IMR-90 (cell line): ENCODE data around the gene FMO2. TPM values are rescaled to one million over a fixed set of nuclear protein-coding genes. Genes with fewer than 3 reads are reported as not detected.

Experiments
- ATAC-seq: fragments of 200-7000 bp; cut with Tn5 transposase; 2 replicates; pipeline ENCODE4 v1.9.1; 2020; ENCODE audit warnings: low read depth, mild to moderate bottlenecking, moderate library complexity
- BruUV-seq: library from RNA; stranded (reverse); fragments of 400-500 nt; replicated peaks from 2 replicates; lab custom pipeline; 2021; lab: Mats Ljungman, UMichigan
- CTCF ChIA-PET: fragments of 300-600 bp; formaldehyde crosslinking; extraction: SDS; loops from one replicate; lab custom pipeline; 2021; ENCODE audit warnings: antibody characterized with exemption; lab: Yijun Ruan, JAX
- POLR2A ChIA-PET: fragments of 300-600 bp; sonication (Branson Sonifier 250); formaldehyde crosslinking; loops from one replicate; lab custom pipeline; 2022; ENCODE audit warnings: antibody characterized with exemption; ENCODE audit not compliant: unreplicated experiment; lab: Charles Lee
- DNase-seq: peaks from one replicate; pipeline ENCODE4 v3.0.0; 2013
- H2AFZ ChIP-seq: replicated peaks from 2 replicates; pipeline ENCODE3; 2013; ENCODE audit warnings: low read length, mild to moderate bottlenecking; ENCODE audit not compliant: poor library complexity
- H2AK5ac ChIP-seq: 2 replicates; pipeline ENCODE4 v1.6.1; 2013; ENCODE audit warnings: low read depth, low read length, inconsistent platforms
- H2AK9ac ChIP-seq: replicated peaks from 2 replicates; pipeline ENCODE3; 2013; ENCODE audit warnings: mild to moderate bottlenecking, low read depth, low read length, moderate library complexity; ENCODE audit not compliant: poor library complexity
- H2BK120ac ChIP-seq: 2 replicates; pipeline ENCODE4 v1.6.1; 2013; ENCODE audit warnings: low read depth, low read length, inconsistent platforms
- H2BK15ac ChIP-seq: 3 replicates; pipeline ENCODE4 v1.6.1; 2013; ENCODE audit warnings: low read depth, low read length, inconsistent platforms
- H2BK20ac ChIP-seq: 2 replicates; pipeline ENCODE4 v1.6.1; 2013; ENCODE audit warnings: low read depth, mild to moderate bottlenecking, inconsistent platforms, low read length, moderate library complexity
- H2BK5ac ChIP-seq: 2 replicates; pipeline ENCODE4 v1.6.1; 2013; ENCODE audit warnings: mild to moderate bottlenecking, low read depth, low read length, inconsistent platforms; ENCODE audit not compliant: poor library complexity, severe bottlenecking
- H3K14ac ChIP-seq: replicated peaks from 2 replicates; pipeline ENCODE4 v1.6.1; 2013; ENCODE audit warnings: low read depth, low read length, inconsistent platforms
- H3K18ac ChIP-seq: 2 replicates; pipeline ENCODE4 v1.6.1; 2013; ENCODE audit warnings: low read depth, low read length, control low read depth
- H3K23ac ChIP-seq: 2 replicates; pipeline ENCODE4 v1.6.1; 2013; ENCODE audit warnings: low read depth, low read length, inconsistent platforms
- H3K27ac ChIP-seq: 2 replicates; pipeline ENCODE4 v1.5.1; 2013; ENCODE audit warnings: mild to moderate bottlenecking, control low read depth, low read length; ENCODE audit not compliant: insufficient read depth
- H3K27me3 ChIP-seq: 2 replicates; pipeline ENCODE4 v1.6.1; 2013; ENCODE audit warnings: low read length; ENCODE audit not compliant: control insufficient read depth, insufficient read depth
- H3K36me3 ChIP-seq: 2 replicates; pipeline ENCODE4 v1.6.1; 2013; ENCODE audit warnings: low read length, mixed read lengths; ENCODE audit not compliant: control insufficient read depth, insufficient read depth
- H3K4ac ChIP-seq: 2 replicates; pipeline ENCODE4 v1.6.1; 2013; ENCODE audit warnings: low read depth, low read length, inconsistent platforms
- H3K4me1 ChIP-seq: 2 replicates; pipeline ENCODE4 v1.6.1; 2013; ENCODE audit warnings: low read length, mixed read lengths; ENCODE audit not compliant: control insufficient read depth, insufficient read depth
- H3K4me2 ChIP-seq: 2 replicates; pipeline ENCODE4 v1.6.1; 2013; ENCODE audit warnings: low read depth, mild to moderate bottlenecking, control low read depth, low read length, moderate library complexity
- H3K4me3 ChIP-seq: 2 replicates; pipeline ENCODE4 v1.5.1; 2013; ENCODE audit warnings: low read depth, mild to moderate bottlenecking, control low read depth, low read length, moderate library complexity; ENCODE audit not compliant: insufficient read depth
- H3K56ac ChIP-seq: 2 replicates; pipeline ENCODE4 v1.6.1; 2013; ENCODE audit warnings: low read length, inconsistent platforms; ENCODE audit not compliant: insufficient read depth; ENCODE audit errors: extremely low read depth
- H3K79me1 ChIP-seq, 2 experiments: 2 replicates each; pipeline ENCODE4 v1.6.1; 2013; ENCODE audit warnings: low read length in 2 of 2, inconsistent platforms in 1 of 2, low read depth in 1 of 2
- H3K9ac ChIP-seq: 2 replicates; pipeline ENCODE4 v1.6.1; 2013; ENCODE audit warnings: low read depth, low read length, control low read depth
- H3K9me1 ChIP-seq: 2 replicates; pipeline ENCODE4 v1.6.1; 2013; ENCODE audit warnings: low read length, inconsistent platforms; ENCODE audit not compliant: insufficient read depth
- H3K9me3 ChIP-seq: 2 replicates; pipeline ENCODE4 v1.6.1; 2013; ENCODE audit warnings: low read length; ENCODE audit not compliant: control insufficient read depth, insufficient read depth
- H4K20me1 ChIP-seq: 2 replicates; pipeline ENCODE4 v1.6.1; 2013; ENCODE audit warnings: low read length, inconsistent platforms; ENCODE audit not compliant: insufficient read depth
- H4K5ac ChIP-seq: 2 replicates; pipeline ENCODE4 v1.6.1; 2013; ENCODE audit warnings: mild to moderate bottlenecking, low read depth, low read length, control low read depth
- H4K8ac ChIP-seq, 2 experiments: 2 replicates each; pipeline ENCODE4 v1.6.1; 2013; ENCODE audit warnings: low read depth in 2 of 2, low read length in 2 of 2, control low read depth in 1 of 2, inconsistent platforms in 1 of 2
- H4K91ac ChIP-seq: 2 replicates; pipeline ENCODE4 v1.6.1; 2013; ENCODE audit warnings: low read depth, low read length, inconsistent platforms; ENCODE audit not compliant: insufficient read depth
- BHLHE40 ChIP-seq: fragments of 150-350 bp; IDR thresholded peaks from 2 replicates; pipeline ENCODE4 v1.6.1; 2016; ENCODE audit warnings: mild to moderate bottlenecking, low read depth, low read length
- CHD1 ChIP-seq: IDR thresholded peaks from 2 replicates; pipeline ENCODE4 v1.6.1; 2012; ENCODE audit warnings: low read depth, low read length, improper control_type of control experiment
- ELK1 ChIP-seq: fragments of 150-350 bp; IDR thresholded peaks from 2 replicates; pipeline ENCODE4 v1.6.1; 2016; ENCODE audit warnings: low read depth, mild to moderate bottlenecking, low read length, moderate library complexity, borderline replicate concordance
- FOS ChIP-seq: fragments of 150-350 bp; IDR thresholded peaks from 2 replicates; pipeline ENCODE4 v1.6.1; 2016; ENCODE audit warnings: low read depth, low read length
- MAFK ChIP-seq: IDR thresholded peaks from 2 replicates; pipeline ENCODE4 v1.6.1; 2012; ENCODE audit warnings: low read depth, low read length, improper control_type of control experiment
- MAZ ChIP-seq: IDR thresholded peaks from 2 replicates; pipeline ENCODE4 v1.6.1; 2012; ENCODE audit warnings: low read depth, mild to moderate bottlenecking, low read length, improper control_type of control experiment, moderate library complexity, borderline replicate concordance
- NFE2L2 ChIP-seq: fragments of 150-350 bp; IDR thresholded peaks from 2 replicates; pipeline ENCODE4 v1.6.1; 2016; ENCODE audit warnings: low read depth, mild to moderate bottlenecking, low read length
- POLR2A ChIP-seq: IDR thresholded peaks from 2 replicates; pipeline ENCODE4 v1.6.1; 2012; ENCODE audit warnings: mild to moderate bottlenecking, low read depth, low read length
- RCOR1 ChIP-seq: IDR thresholded peaks from 2 replicates; pipeline ENCODE4 v1.6.1; 2012; ENCODE audit warnings: mild to moderate bottlenecking, low read length, improper control_type of control experiment; ENCODE audit not compliant: insufficient replicate concordance
- RFX5 ChIP-seq: IDR thresholded peaks from 2 replicates; pipeline ENCODE4 v1.8.0; 2012; ENCODE audit warnings: low read depth, mild to moderate bottlenecking, low read length, moderate library complexity
- SMC3 ChIP-seq: fragments of 150-350 bp; IDR thresholded peaks from 2 replicates; pipeline ENCODE4 v1.6.1; 2016; ENCODE audit warnings: low read depth, mild to moderate bottlenecking, antibody characterized with exemption, low read length, moderate library complexity
- USF2 ChIP-seq: fragments of 150-350 bp; IDR thresholded peaks from 2 replicates; pipeline ENCODE4 v1.6.1; 2017; ENCODE audit warnings: mild to moderate bottlenecking, antibody characterized with exemption, low read length, low read depth
- WGBS, 2 experiments: methylation state at CpG; one replicate each; pipeline versions ENCODE4 v1.1.5 to v1.1.7; 2013; ENCODE audit warnings: missing lambda C conversion rate in 2 of 2; ENCODE audit not compliant: insufficient read length in 1 of 2; ENCODE audit errors: extremely low coverage in 2 of 2; 5-methylcytosine and 5-hydroxymethylcytosine counted together
- dilution Hi-C: fragments of 300-500 bp; cut with HindIII; formaldehyde crosslinking; loops from one replicate; pipeline ENCODE4 v1.14.3; 2018; ENCODE audit warnings: low sequenced_read_pairs; ENCODE audit not compliant: unreplicated experiment
- in situ Hi-C: fragments of 300-500 bp; cut with MboI; formaldehyde crosslinking; loops from 3 replicates; pipeline ENCODE4 v1.14.3; 2019; ENCODE audit warnings: low sequenced_read_pairs, inconsistent platforms, mixed read lengths
- intact Hi-C: fragments of 100-400 bp; cut with micrococcal nuclease; formaldehyde crosslinking; loops from 2 replicates; pipeline ENCODE4 v1.10.0; 2022
- polyA plus RNA-seq, 3 experiments: library from polyadenylated mRNA; depleted of rRNA; stranded (reverse); fragments of >200 nt; gene quantifications; 2 replicates each; pipeline ENCODE4 v1.2.3, GENCODE V29; 2012; ENCODE audit warnings: low replicate concordance in 1 of 3
- total RNA-seq: library from RNA; depleted of rRNA; stranded (reverse); fragments of >200 nt; gene quantifications from 2 replicates; pipeline ENCODE4 v1.2.3, GENCODE V29; 2012

The FMO2 gene
- total and polyA plus RNA-seq, 2 of the 4 experiments (the other 2 are of a cell fraction), result under 0.01 to 0.05 TPM

- Histone ChIP-seq H3K4me1 (no peaks in the 10 kb centered on the region), H3K9ac (no peak overlapping the region), H3K79me1 (no peaks in the 10 kb centered on the region), H2BK20ac (no peak overlapping the region), H3K9me1 (no peaks in the 10 kb centered on the region), H2AFZ (no peak overlapping the region), H3K14ac (no peak overlapping the region), H4K8ac (no peak overlapping the region), H3K4ac (no peak overlapping the region), H4K5ac (no peak overlapping the region), H2BK15ac (no peak overlapping the region), H3K4me3 (no peak overlapping the region), H3K27ac (no peak overlapping the region), H2AK9ac (no peak overlapping the region), H2BK120ac (no peak overlapping the region), H3K27me3 (no peaks in the 10 kb centered on the region), H3K23ac (no peak overlapping the region), H2AK5ac (no peak overlapping the region), H4K91ac (no peak overlapping the region), H4K20me1 (no peaks in the 10 kb centered on the region), H3K56ac (no peak overlapping the region), H3K36me3 (no peaks in the 10 kb centered on the region), H2BK5ac (no peak overlapping the region), H3K9me3 (no peaks in the 10 kb centered on the region), H3K4me2 (no peak overlapping the region), H3K18ac (no peak overlapping the region)
- no TSS peak for BruUV-seq
- dilution Hi-C loops (no loop called here), in situ Hi-C loops (no loop called here), intact Hi-C loops (no loop called here)
- no peak for DNase-seq
- no peak for TF ChIP-seq CHD1
- TF ChIP-seq FOS, result no peak
- no peak for TF ChIP-seq RFX5
- no peak for TF ChIP-seq MAZ
- no peak for TF ChIP-seq RCOR1
- TF ChIP-seq ELK1, result no peak
- TF ChIP-seq SMC3, result no peak
- no peak for TF ChIP-seq BHLHE40
- no peak for TF ChIP-seq POLR2A
- TF ChIP-seq NFE2L2, result no peak
- no peak for TF ChIP-seq USF2
- TF ChIP-seq MAFK, result no peak
- CTCF ChIA-PET, result no interaction called here
- WGBS, 2 experiments, result no CpG with 5 or more reads among the region's 3 CpGs
- POLR2A ChIA-PET, result no interaction called here
- ATAC-seq, result no peak
Measured at GRCh38 chr1:171195767-171196166, 10.7 kb downstream of the FMO2 start.
